Endometrial microvascular endothelial cells (primary cell): Measurements from ENCODE around the gene NUDT4. TPM values are rescaled to one million over a fixed set of nuclear protein-coding genes. Genes with fewer than 3 reads are reported as not detected.

Experiments
- in situ Hi-C: cut with HindIII; loops from 2 replicates; pipeline ENCODE4 v1.10.0; 2017; ENCODE audit warnings: low sequenced_read_pairs, low pct_unique_long_range_greater_than_20kb; ENCODE audit errors: inconsistent ontology term
- total RNA-seq: library from RNA; depleted of rRNA; stranded (reverse); fragments of >200 nt; gene quantifications from one replicate; pipeline ENCODE4 v1.2.3, GENCODE V29; 2015; ENCODE audit errors: inconsistent ontology term

Gene NUDT4
- 60.7 TPM for total RNA-seq

DNA sequence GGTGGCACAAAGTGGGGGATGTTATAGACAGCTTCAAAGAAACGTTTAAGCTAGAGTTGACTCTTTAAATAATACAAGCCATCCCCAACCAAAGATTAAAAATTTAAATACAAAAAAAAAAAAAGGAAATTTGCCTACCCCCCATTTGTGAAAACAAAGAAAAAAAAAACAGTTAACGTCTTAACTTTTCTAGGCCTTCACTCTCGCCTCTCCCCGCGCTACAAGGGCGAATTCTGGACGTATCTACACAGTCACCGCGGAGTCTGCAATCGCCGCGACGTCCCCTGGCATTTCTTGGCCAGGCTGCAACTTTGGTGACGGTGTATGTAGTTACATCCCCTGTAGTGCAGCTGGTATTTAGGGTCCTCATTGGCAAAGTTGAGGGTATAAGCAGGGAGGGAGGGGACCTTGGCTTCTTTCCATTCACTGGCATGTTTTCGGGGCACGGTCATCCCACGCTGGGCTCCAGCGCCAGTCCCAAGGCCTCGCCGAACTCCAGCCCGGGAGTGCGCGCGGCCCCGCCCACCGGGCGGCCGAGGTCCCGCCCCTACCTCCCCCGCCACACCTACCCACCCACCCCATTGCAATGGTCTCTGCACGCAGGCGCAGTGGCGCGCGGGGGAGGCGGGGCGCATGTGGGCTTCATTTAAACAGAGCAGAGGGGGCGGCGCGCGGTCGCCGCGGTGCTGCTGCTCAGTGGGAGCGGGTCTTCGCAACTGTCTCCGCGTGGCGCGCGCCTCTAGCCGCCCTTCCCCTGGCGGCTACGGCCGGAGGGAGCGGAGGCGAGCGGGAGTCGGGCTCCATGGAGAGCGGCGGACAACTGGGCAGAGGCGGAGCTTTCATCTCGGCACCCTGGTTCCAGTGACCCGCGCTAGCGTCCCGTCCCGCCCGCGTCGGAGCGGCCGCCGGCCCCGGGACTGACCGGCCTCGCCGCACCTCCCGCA lies at the start of gene NUDT4:
Gene NUDT4, plus strand, starts transcription at position 674 of the 944 bp plus-strand sequence. CDS start 398 bp downstream, outside the sequence.
- in situ Hi-C loops, result no loop called here

DNA sequence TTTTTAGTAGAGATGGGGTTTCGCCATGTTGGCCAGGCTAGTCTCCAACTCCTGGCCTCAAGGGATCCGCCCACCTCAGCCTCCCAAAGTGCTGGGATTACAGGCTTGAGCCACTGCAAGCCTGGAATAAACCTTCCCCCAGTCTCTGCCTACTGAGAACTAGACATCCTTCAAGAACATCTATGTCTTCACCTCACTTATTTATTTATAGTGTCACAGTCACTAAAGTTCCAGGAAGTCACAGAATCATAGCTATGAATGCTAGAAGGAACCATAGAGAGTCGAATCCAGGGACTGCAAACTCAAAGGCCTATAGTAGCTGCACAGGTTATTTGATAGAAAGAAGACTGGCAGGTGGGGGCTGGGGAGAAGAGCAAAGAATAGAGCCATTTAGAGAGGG lies 44.7 kb upstream of the NUDT4 start:
- in situ Hi-C loops, result no loop called here

GRCh38 chr12:93333828-93334227 lies 43.9 kb upstream of the NUDT4 start:
- in situ Hi-C loops, result no loop called here

DNA sequence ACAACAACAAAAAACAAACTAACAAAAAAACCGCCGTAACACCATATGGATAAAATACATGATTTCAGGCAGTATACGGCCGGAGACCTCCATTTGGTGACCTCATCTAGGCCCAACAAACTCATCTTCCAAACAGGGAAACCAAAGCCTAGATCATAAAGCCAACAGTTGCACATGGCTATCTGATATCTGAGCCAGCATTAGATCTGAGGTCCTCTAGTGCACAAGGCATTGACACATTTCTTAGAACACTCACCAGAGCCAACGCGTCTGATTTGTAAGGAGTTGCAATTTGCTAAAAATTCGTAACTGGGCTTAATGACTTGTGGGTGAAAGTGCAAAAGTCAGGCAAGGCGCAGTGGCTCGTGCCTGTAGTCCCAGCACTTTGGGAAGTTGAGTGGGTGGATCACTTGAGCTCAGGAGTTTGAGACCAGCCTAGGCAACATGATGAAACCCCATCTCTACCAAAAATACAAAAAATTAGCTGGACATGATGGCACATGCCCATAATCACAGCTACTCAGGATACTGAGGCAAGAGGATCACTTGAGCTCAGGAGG lies 42.0 kb upstream of the NUDT4 start:
- in situ Hi-C loops, result no loop called here

- in situ Hi-C loops, result no loop called here
These were observed 41.4 kb upstream of the NUDT4 start for GRCh38 chr12:93336291-93336741.

GRCh38 chr12:93338598-93338997 lies 39.1 kb upstream of the NUDT4 start:
- in situ Hi-C loops, result no loop called here

DNA sequence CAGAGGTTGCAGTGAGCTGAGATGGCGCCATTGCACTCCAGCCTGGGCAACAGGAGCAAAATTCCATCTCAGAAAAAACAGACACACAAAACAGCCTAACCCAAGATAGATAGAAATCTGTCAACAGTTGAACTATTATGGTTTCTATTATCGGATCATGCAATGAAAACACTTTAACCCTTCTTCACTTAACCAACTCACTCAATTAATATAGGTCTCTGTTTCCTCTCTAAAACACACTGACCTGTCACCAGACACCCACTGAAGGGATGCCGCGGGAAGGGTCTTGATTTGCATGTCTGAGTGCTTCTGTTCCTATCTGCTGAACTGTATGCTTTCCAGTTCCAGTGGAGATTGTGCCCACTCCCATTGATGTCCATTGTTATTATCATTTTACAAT lies 38.0 kb upstream of the NUDT4 start:
- in situ Hi-C loops, result no loop called here

DNA sequence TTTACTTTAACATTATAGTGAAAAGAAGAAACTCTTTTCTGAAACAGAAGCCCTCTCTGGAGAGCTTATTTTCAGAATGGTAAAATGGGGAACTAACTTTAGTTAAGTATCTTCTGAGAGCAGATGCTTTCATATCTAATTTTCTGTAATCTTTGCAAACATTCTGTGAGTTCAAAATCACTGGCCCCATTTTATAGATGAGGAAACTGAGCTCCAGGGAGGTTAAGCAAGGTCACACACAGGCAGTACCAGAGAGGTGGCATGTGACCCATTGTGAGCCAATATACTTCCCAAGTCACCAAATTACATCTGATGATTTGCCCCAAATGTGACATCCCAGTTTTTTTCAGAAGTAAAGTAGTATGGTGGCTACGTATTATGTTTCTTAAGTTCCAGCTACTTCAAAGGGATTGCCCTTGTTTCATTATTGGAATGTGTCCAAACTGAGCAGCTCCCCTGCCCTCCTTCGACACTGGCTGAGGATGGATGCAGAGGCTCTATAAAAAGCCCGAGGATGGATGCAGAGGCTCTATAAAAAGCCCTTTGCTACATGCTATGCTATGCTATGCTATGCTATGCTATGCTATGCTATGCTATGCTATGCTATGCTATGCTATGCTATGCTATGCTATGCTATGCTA lies 36.2 kb upstream of the NUDT4 start:
- in situ Hi-C loops, result no loop called here

DNA sequence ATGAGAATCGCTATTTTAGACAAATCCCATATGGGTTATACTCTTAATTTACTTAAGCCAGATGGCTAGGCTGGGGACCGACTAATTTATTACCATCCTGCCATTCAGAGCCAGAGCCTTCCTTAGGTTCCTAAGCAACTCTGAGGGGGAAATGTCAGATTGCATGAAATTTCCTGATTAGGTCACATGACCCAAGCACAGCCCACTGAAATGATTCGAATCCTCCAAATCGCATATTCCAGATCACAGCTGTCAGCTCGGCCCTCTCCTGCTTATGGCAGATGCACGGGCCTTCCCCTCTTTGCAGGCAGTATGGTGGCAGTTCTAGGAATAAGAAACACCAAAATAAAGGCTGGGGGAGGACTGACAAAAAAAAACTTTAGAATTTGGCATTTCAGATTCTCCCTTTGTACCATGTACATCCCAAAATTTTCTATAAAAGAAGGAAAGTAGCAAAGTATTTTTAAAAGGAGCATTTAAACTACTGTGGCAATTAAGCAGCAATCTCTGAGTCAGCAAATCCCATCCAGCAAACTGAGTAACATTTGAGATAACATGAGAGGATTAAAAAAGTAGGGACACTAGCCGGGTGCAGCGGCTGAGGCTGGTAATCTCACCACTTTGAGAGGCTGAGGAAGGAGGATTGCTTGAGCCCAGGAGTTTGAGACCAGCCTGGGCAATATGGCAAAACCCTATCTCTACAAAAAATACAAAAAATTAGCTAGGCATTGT lies 30.5 kb upstream of the NUDT4 start:
- in situ Hi-C loops, result no loop called here

DNA sequence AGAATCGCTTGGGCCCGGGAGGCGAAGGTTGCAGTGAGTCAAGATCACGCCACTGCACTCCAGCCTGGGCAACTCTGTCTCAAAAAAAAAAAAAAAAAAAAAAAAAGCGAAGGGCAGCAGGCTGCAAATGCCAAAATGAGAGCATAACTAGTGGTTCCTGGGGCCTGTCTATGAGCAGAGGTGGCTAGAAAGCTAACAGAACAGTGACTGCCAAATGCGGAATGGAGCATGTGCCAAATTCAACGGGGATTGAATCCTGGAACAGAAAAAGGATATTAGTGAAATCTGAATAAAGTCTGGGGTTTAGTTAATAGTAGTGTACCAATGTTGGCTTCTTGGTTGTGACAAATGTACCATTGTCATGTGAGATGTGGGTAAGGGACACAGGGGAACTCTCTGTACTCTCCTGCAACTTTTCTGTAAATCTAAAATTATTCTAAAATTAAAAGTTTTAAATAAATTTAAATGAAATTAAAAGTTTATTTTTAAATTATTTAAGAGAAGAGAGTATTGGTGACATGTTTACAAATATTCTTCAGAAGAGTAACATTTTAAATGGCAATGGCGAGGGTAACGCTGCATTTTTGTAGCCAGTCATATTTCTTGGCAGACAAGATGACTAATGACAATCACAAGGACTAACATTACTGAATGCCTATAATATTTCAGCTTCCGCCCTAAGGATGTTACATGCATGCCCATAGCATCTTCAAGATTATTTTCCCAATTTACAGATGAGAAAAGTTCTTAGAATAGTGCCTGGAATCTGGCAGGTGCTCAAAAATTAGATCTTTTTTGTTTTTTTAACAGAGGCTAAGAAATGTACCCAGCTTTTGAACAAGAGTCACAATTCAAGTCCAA lies 28.9 kb upstream of the NUDT4 start:
- in situ Hi-C loops, result no loop called here

DNA sequence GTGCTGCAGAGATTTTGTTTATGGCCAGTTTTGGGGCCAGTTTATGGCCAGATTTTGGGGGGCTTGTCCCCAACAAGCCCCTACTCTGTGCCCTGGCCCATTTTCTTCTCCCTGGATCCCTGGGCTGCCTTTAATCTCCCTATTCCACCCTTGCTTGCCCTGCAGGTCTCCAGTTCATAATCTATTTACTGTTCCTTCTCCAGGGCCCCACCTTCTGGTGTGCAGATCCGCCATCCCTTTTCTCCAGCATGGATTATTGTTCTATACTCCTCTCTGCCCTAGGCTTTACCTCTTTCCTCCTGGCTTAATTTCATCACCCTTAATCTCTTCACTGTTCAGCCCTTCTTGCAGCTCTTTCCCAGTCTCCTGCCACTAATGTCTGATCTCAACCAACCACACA lies 26.0 kb upstream of the NUDT4 start:
- in situ Hi-C loops, result no loop called here

GRCh38 chr12:93352321-93352720 lies 25.4 kb upstream of the NUDT4 start:
- in situ Hi-C loops, result no loop called here

DNA sequence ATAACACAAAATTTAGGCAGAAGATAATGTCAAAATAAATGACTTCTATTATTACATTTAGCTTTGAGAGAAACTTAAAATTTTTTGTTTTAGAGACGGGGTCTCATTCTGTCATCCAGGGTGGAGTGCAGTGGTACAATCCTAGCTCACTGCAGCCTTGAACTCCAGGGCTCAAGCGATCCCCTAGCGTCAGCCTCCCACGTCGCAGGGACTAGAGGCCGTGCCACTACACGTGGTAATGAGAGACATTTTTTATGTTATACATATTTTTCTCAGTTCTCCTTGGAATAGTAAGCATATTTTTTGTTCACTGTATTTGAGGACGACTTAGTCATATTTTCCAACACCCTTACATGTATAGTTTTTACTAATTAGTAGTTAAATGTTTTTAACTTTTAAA lies 21.5 kb upstream of the NUDT4 start:
- in situ Hi-C loops, result no loop called here

DNA sequence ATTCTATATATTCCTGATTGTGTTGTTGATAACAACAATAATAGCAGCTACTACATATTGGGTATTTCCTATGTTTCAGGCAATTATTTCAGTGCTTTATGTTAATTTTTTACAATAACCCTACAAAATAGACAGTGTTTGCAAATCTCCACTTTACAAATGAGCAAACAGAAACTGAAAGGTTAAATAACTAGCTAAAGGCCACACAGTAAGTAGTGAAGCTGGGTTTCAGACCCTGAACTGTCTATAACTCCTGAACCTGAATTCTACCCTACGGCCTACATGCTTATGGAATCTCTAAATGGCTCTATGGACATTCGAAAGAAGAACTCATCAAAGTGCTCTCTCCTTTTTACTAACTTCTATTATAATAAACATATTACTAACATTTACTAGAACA lies 19.7 kb upstream of the NUDT4 start:
- in situ Hi-C loops, result no loop called here

DNA sequence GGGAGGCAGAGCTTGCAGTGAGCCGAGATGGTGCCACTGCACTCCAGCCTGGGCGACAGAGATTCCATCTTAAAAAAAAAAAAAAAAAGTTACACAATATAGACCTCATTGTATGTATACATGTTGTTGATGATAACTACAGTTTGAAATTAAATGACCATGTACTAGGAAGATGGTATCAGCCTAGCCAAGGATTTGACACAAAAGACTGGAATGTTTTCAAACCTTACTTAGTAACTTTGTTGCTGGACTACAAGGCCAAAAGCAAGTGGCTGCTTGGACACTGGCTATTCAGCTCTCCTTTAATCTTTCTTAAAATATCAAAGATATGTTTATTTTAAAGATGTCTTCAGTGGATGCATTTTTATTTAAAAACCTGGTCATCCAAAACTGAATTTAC lies 18.9 kb upstream of the NUDT4 start:
- in situ Hi-C loops, result no loop called here

DNA sequence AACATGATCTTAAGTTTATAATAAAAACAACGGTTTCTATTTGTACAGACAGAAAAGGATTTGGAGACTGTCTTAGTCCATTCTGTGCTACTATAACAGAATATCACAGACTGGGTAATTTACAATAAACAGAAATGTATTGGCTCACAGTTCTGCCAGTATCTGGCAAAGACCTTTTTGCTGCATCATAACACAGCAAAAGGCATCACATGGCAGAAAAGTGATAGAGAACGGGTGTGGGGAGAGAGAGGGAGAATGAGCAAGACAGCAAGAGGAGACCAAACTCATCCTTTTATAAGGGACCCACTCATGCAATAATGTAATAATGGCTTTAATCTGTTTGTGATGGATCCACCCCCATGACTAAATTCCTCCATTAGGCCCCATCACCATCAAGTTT lies 17.0 kb upstream of the NUDT4 start:
- in situ Hi-C loops, result no loop called here

GRCh38 chr12:93361151-93361919 lies 16.4 kb upstream of the NUDT4 start:
- in situ Hi-C loops, result no loop called here

DNA sequence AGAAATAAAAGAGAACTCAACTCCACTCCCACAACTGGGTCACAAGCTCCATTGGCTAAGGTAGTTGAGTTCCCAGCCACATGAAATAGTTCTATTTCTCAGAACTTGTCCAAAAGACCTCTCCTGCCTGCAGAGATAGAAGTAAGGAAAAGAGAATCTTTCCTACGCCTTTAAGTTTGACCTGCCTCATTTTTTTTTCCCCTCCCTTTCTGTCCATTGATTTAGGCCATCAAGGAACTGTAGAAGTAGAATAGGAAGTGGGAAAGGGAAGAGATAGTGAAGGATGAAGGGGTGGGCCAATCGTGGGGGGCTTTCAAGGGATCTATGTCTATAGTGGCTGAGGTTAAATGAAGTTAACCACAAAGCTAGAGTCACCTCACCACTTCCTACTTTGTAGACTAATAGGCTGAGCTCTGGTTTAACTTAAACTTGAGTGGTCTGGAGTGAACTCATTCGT lies 13.9 kb upstream of the NUDT4 start:
- in situ Hi-C loops, result no loop called here
